WTC11 (cell line): Measurements from ENCODE around the gene RAB11FIP3. TPM values are rescaled to one million over a fixed set of nuclear protein-coding genes. Genes with fewer than 3 reads are reported as not detected.

Experiments used
- ATAC-seq: fragments of 200-7000 bp; cut with Tn5 transposase; 2 replicates; pipeline ENCODE4 v1.10.0; 2021; ENCODE audit warnings: mild to moderate bottlenecking, moderate library complexity
- CTCF ChIA-PET: fragments of 300-600 bp; sonication (Branson Sonifier 250); formaldehyde crosslinking; loops from one replicate; lab custom pipeline; 2021; ENCODE audit warnings: antibody characterized with exemption; lab: Charles Lee
- POLR2A ChIA-PET: fragments of 350-600 bp; sonication (Branson Sonifier 250); formaldehyde crosslinking; loops from one replicate; lab custom pipeline; 2021; ENCODE audit warnings: antibody characterized with exemption; lab: Charles Lee
- DNase-seq: peaks from one replicate; pipeline ENCODE4 v3.0.0; 2021; ENCODE audit warnings: low spot score
- H3K27ac Mint-ChIP-seq: 2 replicates; pipeline ENCODE4 v1.8.0; 2021; ENCODE audit warnings: mixed read lengths
- H3K27me3 Mint-ChIP-seq: 2 replicates; pipeline ENCODE4 v1.8.0; 2021; ENCODE audit warnings: low read depth, mild to moderate bottlenecking, moderate library complexity, mixed read lengths
- H3K36me3 Mint-ChIP-seq: 2 replicates; pipeline ENCODE4 v1.8.0; 2021; ENCODE audit warnings: mixed read lengths
- H3K4me1 Mint-ChIP-seq: 2 replicates; pipeline ENCODE4 v1.8.0; 2022; ENCODE audit warnings: mixed read lengths
- H3K4me3 Mint-ChIP-seq: 2 replicates; pipeline ENCODE4 v1.8.0; 2021; ENCODE audit warnings: mild to moderate bottlenecking, moderate library complexity, mixed read lengths
- H3K9me3 Mint-ChIP-seq: 2 replicates; pipeline ENCODE4 v1.8.0; 2021; ENCODE audit warnings: mixed read lengths
- ARID4B ChIP-seq: sonication (generic); formaldehyde crosslinking; IDR thresholded peaks from 2 replicates; pipeline ENCODE4 v1.8.0; 2023; ENCODE audit warnings: missing genetic modification reagents, mild to moderate bottlenecking, borderline replicate concordance
- ERG ChIP-seq: fragments of 250-450 bp; sonication (Bioruptor Pico); IDR thresholded peaks from 2 replicates; pipeline ENCODE4 v1.8.0; 2021; ENCODE audit warnings: mild to moderate bottlenecking
- FOXK1 ChIP-seq: sonication (generic); formaldehyde crosslinking; IDR thresholded peaks from 2 replicates; pipeline ENCODE4 v1.8.0; 2022; ENCODE audit warnings: mild to moderate bottlenecking, moderate library complexity, missing genetic modification reagents
- FOXP1 ChIP-seq: sonication (generic); formaldehyde crosslinking; IDR thresholded peaks from 2 replicates; pipeline ENCODE4 v1.8.0; 2022; ENCODE audit warnings: missing genetic modification reagents, mild to moderate bottlenecking, moderate library complexity, borderline replicate concordance
- JUN ChIP-seq: sonication (generic); formaldehyde crosslinking; IDR thresholded peaks from 2 replicates; pipeline ENCODE4 v1.8.0; 2023; ENCODE audit warnings: mild to moderate bottlenecking, missing genetic modification reagents
- KAT7 ChIP-seq: sonication (generic); formaldehyde crosslinking; IDR thresholded peaks from 2 replicates; pipeline ENCODE4 v1.8.1; 2023; ENCODE audit warnings: missing genetic modification reagents, mild to moderate bottlenecking, borderline replicate concordance
- MAX ChIP-seq: sonication (generic); formaldehyde crosslinking; IDR thresholded peaks from 2 replicates; pipeline ENCODE4 v1.8.0; 2022; ENCODE audit warnings: mild to moderate bottlenecking, missing genetic modification reagents
- MXD4 ChIP-seq: fragments of 250-450 bp; sonication (Bioruptor Pico); IDR thresholded peaks from 2 replicates; pipeline ENCODE4 v1.8.0; 2021; ENCODE audit warnings: mild to moderate bottlenecking, moderate library complexity, borderline replicate concordance
- NR1H2 ChIP-seq: sonication (generic); formaldehyde crosslinking; IDR thresholded peaks from 2 replicates; pipeline ENCODE4 v1.9.0; 2021; ENCODE audit warnings: mild to moderate bottlenecking, moderate library complexity, missing genetic modification reagents
- USF1 ChIP-seq: sonication (generic); formaldehyde crosslinking; IDR thresholded peaks from 2 replicates; pipeline ENCODE4 v1.8.0; 2022; ENCODE audit warnings: mild to moderate bottlenecking, missing genetic modification reagents
- ZNF263 ChIP-seq: sonication (generic); formaldehyde crosslinking; IDR thresholded peaks from 2 replicates; pipeline ENCODE4 v1.8.1; 2022; ENCODE audit warnings: low read depth, mild to moderate bottlenecking, moderate library complexity, missing genetic modification reagents
- ZNF396 ChIP-seq: fragments of 250-450 bp; sonication (Bioruptor Pico); IDR thresholded peaks from 2 replicates; pipeline ENCODE4 v1.8.0; 2021; ENCODE audit warnings: mild to moderate bottlenecking, moderate library complexity, borderline replicate concordance
- ZNF425 ChIP-seq: fragments of 250-450 bp; sonication (Bioruptor Pico); conservative IDR thresholded peaks from 2 replicates; pipeline ENCODE4 v1.9.0; 2021; ENCODE audit warnings: mild to moderate bottlenecking
- total RNA-seq: library from RNA; stranded (reverse); gene quantifications from 3 replicates; pipeline ENCODE4 v1.2.3, GENCODE V29; 2021

The RAB11FIP3 gene
- total RNA-seq, 1 experiment from 2014 or later, result 38.6 TPM

GRCh38 chr16:553601-554296 is 128.3 kb downstream of the RAB11FIP3 start:
- Mint-ChIP-seq H3K36me3 (no peaks in the 10 kb centered on the region), H3K9me3 (no peaks in the 10 kb centered on the region), H3K4me3 (no peak overlapping the region), H3K27me3 (peaks cover 6% of the 10 kb centered on the region), H3K4me1 (no peaks in the 10 kb centered on the region), H3K27ac (no peak overlapping the region)
- ATAC-seq (no peak), DNase-seq (no peak)
- TF ChIP-seq ZNF425 (CRISPR knock-in tag) (no peak), ARID4B (no peak), MAX (no peak), ZNF263 (CRISPR knock-in tag) (no peak), FOXP1 (no peak)
- POLR2A ChIA-PET, result no interaction called here
- CTCF ChIA-PET, result interaction anchor here (1.0 kb wide), 1 partner anchor 26 kb away, joined by 3 read pairs; no protein-coding TSS in a partner anchor

GRCh38 chr16:554297-554621 is 128.8 kb downstream of the RAB11FIP3 start:
- no peak for ATAC-seq
- Mint-ChIP-seq H3K27me3 (peaks cover 11% of the 10 kb centered on the region), H3K36me3 (no peaks in the 10 kb centered on the region), H3K4me3 (no peak overlapping the region), H3K4me1 (no peaks in the 10 kb centered on the region), H3K9me3 (no peaks in the 10 kb centered on the region), H3K27ac (no peak overlapping the region)
- POLR2A ChIA-PET, result no interaction called here
- DNase-seq, result no peak
- CTCF ChIA-PET, result interaction anchor here (1.0 kb wide), 1 partner anchor 25 kb away, joined by 3 read pairs; no protein-coding TSS in a partner anchor
- TF ChIP-seq ERG (CRISPR knock-in tag) (no peak), JUN (CRISPR knock-in tag) (no peak), ZNF396 (CRISPR knock-in tag) (no peak), NR1H2 (CRISPR knock-in tag) (no peak), USF1 (CRISPR knock-in tag) (no peak), KAT7 (CRISPR knock-in tag) (no peak), FOXK1 (no peak), MXD4 (CRISPR knock-in tag) (no peak)
